Measurements from ENCODE around the gene CCDC57. TPM values are rescaled to one million over a fixed set of nuclear protein-coding genes. Genes with fewer than 3 reads are reported as not detected.

The CCDC57 gene
- total and polyA plus RNA-seq, 4 donors = 5.4 to 19.1 (median 11.7) TPM

DNA sequence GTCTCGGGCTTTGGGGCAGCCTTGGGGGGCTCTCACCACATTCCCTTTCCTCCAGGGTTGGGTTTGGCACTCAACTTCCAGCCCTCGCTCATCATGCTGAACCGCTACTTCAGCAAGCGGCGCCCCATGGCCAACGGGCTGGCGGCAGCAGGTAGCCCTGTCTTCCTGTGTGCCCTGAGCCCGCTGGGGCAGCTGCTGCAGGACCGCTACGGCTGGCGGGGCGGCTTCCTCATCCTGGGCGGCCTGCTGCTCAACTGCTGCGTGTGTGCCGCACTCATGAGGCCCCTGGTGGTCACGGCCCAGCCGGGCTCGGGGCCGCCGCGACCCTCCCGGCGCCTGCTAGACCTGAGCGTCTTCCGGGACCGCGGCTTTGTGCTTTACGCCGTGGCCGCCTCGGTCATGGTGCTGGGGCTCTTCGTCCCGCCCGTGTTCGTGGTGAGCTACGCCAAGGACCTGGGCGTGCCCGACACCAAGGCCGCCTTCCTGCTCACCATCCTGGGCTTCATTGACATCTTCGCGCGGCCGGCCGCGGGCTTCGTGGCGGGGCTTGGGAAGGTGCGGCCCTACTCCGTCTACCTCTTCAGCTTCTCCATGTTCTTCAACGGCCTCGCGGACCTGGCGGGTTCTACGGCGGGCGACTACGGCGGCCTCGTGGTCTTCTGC, 24.6 kb upstream of the CCDC57 start:
- 95% methylated on average over 59 of the region's 59 CpGs for WGBS
- peaks cover 33 to 56% (median 41%) of the 10 kb centered on the region in 4 donors for H3K4me1 ChIP-seq (ENCODE audit: control insufficient read depth in 4 of 4, insufficient read depth in 4 of 4, low read length in 3 of 4)
- peaks cover 0 to 1% (median 0%) of the 10 kb centered on the region in 4 donors for H3K36me3 ChIP-seq (ENCODE audit: control insufficient read depth in 4 of 4, insufficient read depth in 3 of 4, low read depth in 1 of 4, low read length in 3 of 4)

More for the DNA sequence above, 24.6 kb upstream of the CCDC57 start:
- DNase-seq (ENCODE audit: low spot score) = no peak
- Histone ChIP-seq H3K9me3 (ENCODE audit: control insufficient read depth in 4 of 4, low read length in 3 of 4) (no peaks in the 10 kb centered on the region), H3K9ac (ENCODE audit: low read depth in 1 of 2, low read length in 2 of 2) (no peak overlapping the region), H3K4me3 (ENCODE audit: low read depth in 1 of 3, low read length in 3 of 3) (no peak overlapping the region), H3K27me3 (ENCODE audit: control insufficient read depth in 4 of 4, insufficient read depth in 4 of 4, low read length in 3 of 4) (no peaks in the 10 kb centered on the region), H3K27ac (ENCODE audit: low read depth in 1 of 2, low read length in 2 of 2) (no peak overlapping the region)
- TF ChIP-seq, protein P1, sequence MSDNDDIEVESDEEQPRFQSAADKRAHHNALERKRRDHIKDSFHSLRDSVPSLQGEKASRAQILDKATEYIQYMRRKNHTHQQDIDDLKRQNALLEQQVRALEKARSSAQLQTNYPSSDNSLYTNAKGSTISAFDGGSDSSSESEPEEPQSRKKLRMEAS (IDR thresholded peaks at IDR 0.05) = no peak
- no peak for TF ChIP-seq RAD21 (IDR thresholded peaks at IDR 0.05)
- TF ChIP-seq GABPA (IDR thresholded peaks at IDR 0.05 in 1 of 2, conservative IDR thresholded peaks at IDR 0.05 in 1 of 2) = no peak
- TF ChIP-seq, protein P2, sequence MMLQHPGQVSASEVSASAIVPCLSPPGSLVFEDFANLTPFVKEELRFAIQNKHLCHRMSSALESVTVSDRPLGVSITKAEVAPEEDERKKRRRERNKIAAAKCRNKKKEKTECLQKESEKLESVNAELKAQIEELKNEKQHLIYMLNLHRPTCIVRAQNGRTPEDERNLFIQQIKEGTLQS (IDR thresholded peaks at IDR 0.05) = no peak
- TF ChIP-seq JUND (IDR thresholded peaks at IDR 0.05) = no peak
- TF ChIP-seq, protein P3, sequence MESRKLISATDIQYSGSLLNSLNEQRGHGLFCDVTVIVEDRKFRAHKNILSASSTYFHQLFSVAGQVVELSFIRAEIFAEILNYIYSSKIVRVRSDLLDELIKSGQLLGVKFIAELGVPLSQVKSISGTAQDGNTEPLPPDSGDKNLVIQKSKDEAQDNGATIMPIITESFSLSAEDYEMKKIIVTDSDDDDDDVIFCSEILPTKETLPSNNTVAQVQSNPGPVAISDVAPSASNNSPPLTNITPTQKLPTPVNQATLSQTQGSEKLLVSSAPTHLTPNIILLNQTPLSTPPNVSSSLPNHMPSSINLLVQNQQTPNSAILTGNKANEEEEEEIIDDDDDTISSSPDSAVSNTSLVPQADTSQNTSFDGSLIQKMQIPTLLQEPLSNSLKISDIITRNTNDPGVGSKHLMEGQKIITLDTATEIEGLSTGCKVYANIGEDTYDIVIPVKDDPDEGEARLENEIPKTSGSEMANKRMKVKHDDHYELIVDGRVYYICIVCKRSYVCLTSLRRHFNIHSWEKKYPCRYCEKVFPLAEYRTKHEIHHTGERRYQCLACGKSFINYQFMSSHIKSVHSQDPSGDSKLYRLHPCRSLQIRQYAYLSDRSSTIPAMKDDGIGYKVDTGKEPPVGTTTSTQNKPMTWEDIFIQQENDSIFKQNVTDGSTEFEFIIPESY (IDR thresholded peaks at IDR 0.05) = no peak
- no peak for TF ChIP-seq EGR1 (IDR thresholded peaks at IDR 0.05; ENCODE audit: low read depth in 2 of 2)
- TF ChIP-seq RXRA (IDR thresholded peaks at IDR 0.05) = no peak
- no peak for TF ChIP-seq HNF4A (conservative IDR thresholded peaks at IDR 0.05)
- no peak for TF ChIP-seq NR2F2 (IDR thresholded peaks at IDR 0.05)
- no peak for TF ChIP-seq FOXA2 (IDR thresholded peaks at IDR 0.05)
- TF ChIP-seq SP1 (IDR thresholded peaks at IDR 0.05) = no peak
- TF ChIP-seq HNF4G (IDR thresholded peaks at IDR 0.05) = no peak
- no peak for TF ChIP-seq FOXA1 (IDR thresholded peaks at IDR 0.05)
- TF ChIP-seq TAF1 (conservative IDR thresholded peaks at IDR 0.05) = no peak
- TF ChIP-seq YY1 (IDR thresholded peaks at IDR 0.05) = no peak
- TF ChIP-seq, protein P4, sequence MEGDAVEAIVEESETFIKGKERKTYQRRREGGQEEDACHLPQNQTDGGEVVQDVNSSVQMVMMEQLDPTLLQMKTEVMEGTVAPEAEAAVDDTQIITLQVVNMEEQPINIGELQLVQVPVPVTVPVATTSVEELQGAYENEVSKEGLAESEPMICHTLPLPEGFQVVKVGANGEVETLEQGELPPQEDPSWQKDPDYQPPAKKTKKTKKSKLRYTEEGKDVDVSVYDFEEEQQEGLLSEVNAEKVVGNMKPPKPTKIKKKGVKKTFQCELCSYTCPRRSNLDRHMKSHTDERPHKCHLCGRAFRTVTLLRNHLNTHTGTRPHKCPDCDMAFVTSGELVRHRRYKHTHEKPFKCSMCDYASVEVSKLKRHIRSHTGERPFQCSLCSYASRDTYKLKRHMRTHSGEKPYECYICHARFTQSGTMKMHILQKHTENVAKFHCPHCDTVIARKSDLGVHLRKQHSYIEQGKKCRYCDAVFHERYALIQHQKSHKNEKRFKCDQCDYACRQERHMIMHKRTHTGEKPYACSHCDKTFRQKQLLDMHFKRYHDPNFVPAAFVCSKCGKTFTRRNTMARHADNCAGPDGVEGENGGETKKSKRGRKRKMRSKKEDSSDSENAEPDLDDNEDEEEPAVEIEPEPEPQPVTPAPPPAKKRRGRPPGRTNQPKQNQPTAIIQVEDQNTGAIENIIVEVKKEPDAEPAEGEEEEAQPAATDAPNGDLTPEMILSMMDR (IDR thresholded peaks at IDR 0.05; ENCODE audit: low read depth, low read length, missing input control) = no peak
- TF ChIP-seq, protein P5, sequence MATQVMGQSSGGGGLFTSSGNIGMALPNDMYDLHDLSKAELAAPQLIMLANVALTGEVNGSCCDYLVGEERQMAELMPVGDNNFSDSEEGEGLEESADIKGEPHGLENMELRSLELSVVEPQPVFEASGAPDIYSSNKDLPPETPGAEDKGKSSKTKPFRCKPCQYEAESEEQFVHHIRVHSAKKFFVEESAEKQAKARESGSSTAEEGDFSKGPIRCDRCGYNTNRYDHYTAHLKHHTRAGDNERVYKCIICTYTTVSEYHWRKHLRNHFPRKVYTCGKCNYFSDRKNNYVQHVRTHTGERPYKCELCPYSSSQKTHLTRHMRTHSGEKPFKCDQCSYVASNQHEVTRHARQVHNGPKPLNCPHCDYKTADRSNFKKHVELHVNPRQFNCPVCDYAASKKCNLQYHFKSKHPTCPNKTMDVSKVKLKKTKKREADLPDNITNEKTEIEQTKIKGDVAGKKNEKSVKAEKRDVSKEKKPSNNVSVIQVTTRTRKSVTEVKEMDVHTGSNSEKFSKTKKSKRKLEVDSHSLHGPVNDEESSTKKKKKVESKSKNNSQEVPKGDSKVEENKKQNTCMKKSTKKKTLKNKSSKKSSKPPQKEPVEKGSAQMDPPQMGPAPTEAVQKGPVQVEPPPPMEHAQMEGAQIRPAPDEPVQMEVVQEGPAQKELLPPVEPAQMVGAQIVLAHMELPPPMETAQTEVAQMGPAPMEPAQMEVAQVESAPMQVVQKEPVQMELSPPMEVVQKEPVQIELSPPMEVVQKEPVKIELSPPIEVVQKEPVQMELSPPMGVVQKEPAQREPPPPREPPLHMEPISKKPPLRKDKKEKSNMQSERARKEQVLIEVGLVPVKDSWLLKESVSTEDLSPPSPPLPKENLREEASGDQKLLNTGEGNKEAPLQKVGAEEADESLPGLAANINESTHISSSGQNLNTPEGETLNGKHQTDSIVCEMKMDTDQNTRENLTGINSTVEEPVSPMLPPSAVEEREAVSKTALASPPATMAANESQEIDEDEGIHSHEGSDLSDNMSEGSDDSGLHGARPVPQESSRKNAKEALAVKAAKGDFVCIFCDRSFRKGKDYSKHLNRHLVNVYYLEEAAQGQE (IDR thresholded peaks at IDR 0.05) = no peak

All from liver (tissue), 9 donors.